Measurements from ENCODE around the gene HOXC13.

DNA sequence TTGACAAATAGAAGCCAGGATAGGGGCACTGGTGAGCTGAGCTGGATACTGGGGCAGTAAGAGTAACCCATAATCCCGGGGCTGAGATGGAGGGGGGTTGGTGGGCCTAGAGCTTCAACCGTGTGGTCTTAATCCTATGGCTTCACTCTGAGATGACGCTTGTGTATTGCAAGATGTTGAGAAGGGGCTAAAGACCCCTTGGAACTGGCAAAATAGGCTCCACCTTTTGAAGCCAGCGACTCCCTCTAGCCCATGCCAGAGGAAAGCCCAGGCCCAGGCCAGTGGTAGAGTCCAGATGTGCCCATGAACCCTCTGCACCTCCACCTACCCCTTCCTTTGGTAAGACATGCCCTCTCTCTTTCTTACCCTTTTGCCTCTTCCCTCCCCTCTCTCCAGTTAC is 20.7 kb downstream of the HOXC13 start:
- TF ChIP-seq SP1 (IDR thresholded peaks at IDR 0.05) = no peak
- TF ChIP-seq HDGF (IDR thresholded peaks at IDR 0.05; ENCODE audit: borderline replicate concordance) = no peak
- TF ChIP-seq FOXK2 (IDR thresholded peaks at IDR 0.05) = no peak
- no peak for TF ChIP-seq FOXM1 (IDR thresholded peaks at IDR 0.05; ENCODE audit: borderline replicate concordance)
- TF ChIP-seq ELF4 (IDR thresholded peaks at IDR 0.05) = no peak
- TF ChIP-seq ZNF384 (IDR thresholded peaks at IDR 0.05) = no peak
- no peak for TF ChIP-seq TARDBP (IDR thresholded peaks at IDR 0.05)
- no peak for TF ChIP-seq L3MBTL2 (conservative IDR thresholded peaks at IDR 0.05)
- no peak for TF ChIP-seq BHLHE40 (IDR thresholded peaks at IDR 0.05; ENCODE audit: borderline replicate concordance)

All from HEK293T (cell line).